ENCODE data around the gene PALLD. TPM values are rescaled to one million over a fixed set of nuclear protein-coding genes. Genes with fewer than 3 reads are reported as not detected.

Gene PALLD
- total RNA-seq, 1 donor from 2014 or later: 121 TPM

DNA sequence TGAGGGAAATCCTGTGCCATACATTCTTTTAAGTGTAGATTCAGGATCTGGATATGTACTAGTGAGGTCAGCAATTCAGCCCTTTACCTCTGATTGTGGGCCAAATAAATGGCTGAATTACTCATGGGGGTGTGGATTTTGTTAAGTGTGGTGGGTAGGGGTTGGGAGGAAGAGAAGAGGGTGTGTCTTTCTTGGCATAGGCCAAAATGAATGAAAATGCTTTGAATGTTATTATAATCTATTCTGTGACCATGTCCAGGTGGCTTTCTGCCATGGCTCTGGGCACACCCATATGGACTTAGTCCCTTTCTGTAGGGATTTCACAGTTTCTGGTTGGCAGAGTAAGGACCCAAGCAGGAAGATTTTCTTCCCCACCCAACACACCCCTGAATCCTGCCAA lies 268.9 kb downstream of the PALLD start:
- no peak for DNase-seq

- DNase-seq: no peak
Observed at GRCh38 chr4:168766604-168767316, 269.9 kb downstream of the PALLD start.

- no peak for DNase-seq
Observed at GRCh38 chr4:168769416-168769815, 272.6 kb downstream of the PALLD start.

DNA sequence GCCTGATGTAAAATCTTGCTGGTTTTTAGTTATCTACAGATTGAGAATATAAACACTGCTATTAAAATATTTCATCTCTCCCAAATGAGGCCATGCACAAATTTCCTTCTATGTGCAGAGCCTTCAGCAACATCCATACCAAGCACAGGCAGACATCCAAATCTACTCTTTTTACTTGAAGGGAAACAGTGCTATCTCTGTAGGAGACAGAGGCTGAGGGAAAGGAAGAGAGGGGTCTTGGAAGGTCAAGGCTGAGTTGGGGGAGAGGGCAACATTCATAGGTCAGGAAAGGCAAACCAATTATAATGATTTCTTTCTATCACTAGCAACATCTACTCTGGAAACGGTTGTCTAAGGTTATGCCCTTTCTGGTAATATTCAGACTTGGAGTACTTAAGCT lies 273.0 kb downstream of the PALLD start:
- no peak for DNase-seq

GRCh38 chr4:168771251-168771650 lies 274.4 kb downstream of the PALLD start:
- no peak for DNase-seq

GRCh38 chr4:168773388-168774195 lies 276.7 kb downstream of the PALLD start:
- no peak for DNase-seq

GRCh38 chr4:168776382-168776781 lies 279.5 kb downstream of the PALLD start:
- no peak for DNase-seq

GRCh38 chr4:168777277-168777965 lies 280.6 kb downstream of the PALLD start:
- no peak for DNase-seq

GRCh38 chr4:168781341-168781740 lies 284.5 kb downstream of the PALLD start:
- no peak for DNase-seq

GRCh38 chr4:168781926-168782325 lies 285.1 kb downstream of the PALLD start:
- no peak for DNase-seq

- no peak for DNase-seq
Observed at GRCh38 chr4:168782439-168782838, 285.6 kb downstream of the PALLD start.

DNA sequence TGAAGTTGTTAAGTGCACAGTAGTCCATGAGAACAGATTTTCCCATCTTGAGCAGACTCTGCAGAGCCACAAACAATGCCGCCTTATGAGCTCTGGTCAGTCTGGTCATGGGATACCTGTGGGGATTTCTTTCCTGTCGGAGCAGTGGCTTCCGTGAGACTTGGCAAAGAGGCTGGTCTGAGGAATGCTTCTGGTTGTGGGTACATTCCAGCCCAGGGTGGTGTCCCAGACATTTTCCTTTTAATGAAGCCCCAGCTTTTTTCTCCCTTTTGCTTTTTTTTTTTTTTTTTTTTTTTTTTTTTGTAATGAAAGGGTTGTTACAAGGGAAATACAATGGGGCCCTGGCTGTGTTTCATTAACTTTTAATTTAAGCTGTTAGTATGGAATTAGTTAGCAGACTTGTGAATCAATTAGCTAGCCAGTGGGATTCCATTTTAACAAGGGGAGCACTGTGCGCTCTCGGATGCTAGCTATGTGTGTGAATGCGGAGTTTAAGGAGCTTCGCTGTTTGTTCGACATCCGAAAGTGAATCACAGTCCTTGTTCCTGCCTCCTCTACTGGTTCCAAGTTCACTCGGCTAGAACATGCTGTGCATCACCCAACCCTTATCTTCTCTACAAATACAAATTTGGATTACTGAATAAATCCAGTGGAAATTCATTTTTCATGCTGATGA lies 288.1 kb downstream of the PALLD start:
- DNase-seq: peak; percentile 26

GRCh38 chr4:168787334-168787733 lies 290.5 kb downstream of the PALLD start:
- DNase-seq: no peak

- peak; percentile 58 for DNase-seq
Observed at GRCh38 chr4:168787801-168788595, 291.1 kb downstream of the PALLD start.

GRCh38 chr4:168790898-168791297 lies 294.0 kb downstream of the PALLD start:
- no peak for DNase-seq

GRCh38 chr4:168791376-168791775 lies 294.5 kb downstream of the PALLD start:
- no peak for DNase-seq

- no peak for DNase-seq
Observed at GRCh38 chr4:168793542-168793941, 296.7 kb downstream of the PALLD start.

DNA sequence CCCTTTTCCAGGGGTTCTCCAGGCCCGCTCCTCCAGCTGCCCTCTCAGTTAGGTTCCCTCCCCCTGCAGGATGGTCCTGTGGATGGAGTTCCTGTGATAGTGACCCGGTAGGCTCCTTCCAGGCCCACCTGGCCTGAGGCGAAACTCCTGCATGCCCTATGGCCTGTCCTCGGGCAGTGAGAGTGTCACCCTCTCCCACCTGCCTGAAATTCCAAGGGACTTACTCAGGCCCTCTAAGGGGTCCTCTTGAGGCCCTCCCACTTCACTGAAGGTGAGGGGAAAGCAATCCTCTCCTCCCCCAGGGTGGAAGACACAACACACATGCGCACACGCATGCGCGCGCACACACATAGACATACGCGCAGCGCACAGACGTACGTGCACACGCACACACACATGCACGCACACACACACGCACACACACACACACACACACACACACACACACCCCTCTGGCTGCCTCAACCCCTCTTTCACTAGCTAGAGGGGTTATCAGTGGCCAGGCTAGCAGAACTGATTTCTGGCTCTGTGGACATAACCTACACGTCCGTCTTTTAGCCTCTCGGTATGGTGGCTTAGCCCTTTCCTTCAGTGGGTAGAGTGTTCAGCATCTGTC lies 297.3 kb downstream of the PALLD start:
- no peak for DNase-seq

GRCh38 chr4:168794881-168795280 lies 298.0 kb downstream of the PALLD start:
- no peak for DNase-seq

DNA sequence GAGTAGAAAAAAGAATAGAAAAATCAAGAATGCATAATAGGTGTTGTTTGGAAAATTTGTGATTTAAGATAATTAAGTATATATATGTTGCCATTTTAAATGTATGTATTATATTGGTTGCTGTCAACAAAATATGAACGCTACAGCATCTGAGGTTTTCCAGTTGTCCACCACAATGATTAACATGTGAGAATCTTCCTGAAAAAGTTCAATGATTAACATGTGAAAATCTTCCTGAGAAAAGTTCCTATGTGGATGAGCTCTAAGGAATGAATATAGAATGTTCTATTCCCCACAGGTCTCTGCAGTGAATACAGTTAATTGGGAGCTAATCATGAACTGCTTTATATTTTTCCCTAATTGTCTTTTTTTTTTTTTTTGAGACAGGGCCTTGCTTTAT lies 298.5 kb downstream of the PALLD start:
- DNase-seq: no peak

All from skin of body (tissue), 2 donors.